ENCODE data around the gene FRY.

Gene FRY

DNA sequence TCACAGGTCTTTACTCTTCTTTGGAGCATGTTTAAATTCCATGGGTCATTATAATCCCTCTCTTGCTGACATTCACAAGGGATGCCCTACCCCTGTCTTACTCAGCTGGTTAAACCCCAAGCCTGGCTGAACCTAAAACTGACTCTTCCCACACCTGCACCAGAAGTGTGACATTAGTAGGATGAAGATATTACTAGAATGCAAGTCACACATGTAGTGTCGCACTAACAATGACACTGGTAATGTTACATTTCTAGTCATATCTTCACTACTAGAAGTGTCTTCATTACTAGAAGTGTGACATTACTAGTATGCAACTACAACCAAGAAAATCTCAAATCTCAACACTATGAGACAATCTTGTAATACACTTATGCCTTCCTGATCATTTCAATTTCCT lies 269.3 kb downstream of the FRY start:
- no peaks in the 10 kb centered on the region for H3K9me3 ChIP-seq (ENCODE audit: control insufficient read depth, low read length)
- H3K4me2 ChIP-seq (ENCODE audit: low read length), result no peak overlapping the region
- no peak overlapping the region for H2AFZ ChIP-seq
- TF ChIP-seq, protein P1, sequence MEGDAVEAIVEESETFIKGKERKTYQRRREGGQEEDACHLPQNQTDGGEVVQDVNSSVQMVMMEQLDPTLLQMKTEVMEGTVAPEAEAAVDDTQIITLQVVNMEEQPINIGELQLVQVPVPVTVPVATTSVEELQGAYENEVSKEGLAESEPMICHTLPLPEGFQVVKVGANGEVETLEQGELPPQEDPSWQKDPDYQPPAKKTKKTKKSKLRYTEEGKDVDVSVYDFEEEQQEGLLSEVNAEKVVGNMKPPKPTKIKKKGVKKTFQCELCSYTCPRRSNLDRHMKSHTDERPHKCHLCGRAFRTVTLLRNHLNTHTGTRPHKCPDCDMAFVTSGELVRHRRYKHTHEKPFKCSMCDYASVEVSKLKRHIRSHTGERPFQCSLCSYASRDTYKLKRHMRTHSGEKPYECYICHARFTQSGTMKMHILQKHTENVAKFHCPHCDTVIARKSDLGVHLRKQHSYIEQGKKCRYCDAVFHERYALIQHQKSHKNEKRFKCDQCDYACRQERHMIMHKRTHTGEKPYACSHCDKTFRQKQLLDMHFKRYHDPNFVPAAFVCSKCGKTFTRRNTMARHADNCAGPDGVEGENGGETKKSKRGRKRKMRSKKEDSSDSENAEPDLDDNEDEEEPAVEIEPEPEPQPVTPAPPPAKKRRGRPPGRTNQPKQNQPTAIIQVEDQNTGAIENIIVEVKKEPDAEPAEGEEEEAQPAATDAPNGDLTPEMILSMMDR (IDR thresholded peaks at IDR 0.05), result no peak
- H3K4me3 ChIP-seq (ENCODE audit: low read depth, low read length), result no peak overlapping the region
- no peaks in the 10 kb centered on the region for H3K27me3 ChIP-seq (ENCODE audit: control insufficient read depth, insufficient read depth, low read length)
- H3K9ac ChIP-seq, result no peak overlapping the region
- H3K36me3 ChIP-seq (ENCODE audit: control insufficient read depth, insufficient read depth, low read length), result no peaks in the 10 kb centered on the region
- H3K79me2 ChIP-seq, result no peaks in the 10 kb centered on the region
- no peaks in the 10 kb centered on the region for H3K4me1 ChIP-seq
- H3K27ac ChIP-seq, result no peak overlapping the region

- Histone ChIP-seq H2AFZ (no peak overlapping the region), H3K4me2 (ENCODE audit: low read length) (no peak overlapping the region), H3K4me1 (no peaks in the 10 kb centered on the region), H3K27me3 (ENCODE audit: control insufficient read depth, insufficient read depth, low read length) (no peaks in the 10 kb centered on the region), H3K9me3 (ENCODE audit: control insufficient read depth, low read length) (no peaks in the 10 kb centered on the region), H3K79me2 (no peaks in the 10 kb centered on the region), H3K4me3 (ENCODE audit: low read depth, low read length) (no peak overlapping the region), H3K9ac (no peak overlapping the region), H3K36me3 (ENCODE audit: control insufficient read depth, insufficient read depth, low read length) (no peaks in the 10 kb centered on the region), H3K27ac (no peak overlapping the region)
- TF ChIP-seq, protein P1 (IDR thresholded peaks at IDR 0.05), result no peak
These were observed 270.9 kb downstream of the FRY start for GRCh38 chr13:32302461-32302860.

- H2AFZ ChIP-seq, result no peak overlapping the region
- no peak overlapping the region for H3K4me3 ChIP-seq (ENCODE audit: low read depth, low read length)
- no peak overlapping the region for H3K9ac ChIP-seq
- no peak overlapping the region for H3K4me2 ChIP-seq (ENCODE audit: low read length)
- H3K4me1 ChIP-seq, result no peaks in the 10 kb centered on the region
- H3K9me3 ChIP-seq (ENCODE audit: control insufficient read depth, low read length), result no peaks in the 10 kb centered on the region
- no peaks in the 10 kb centered on the region for H3K79me2 ChIP-seq
- TF ChIP-seq, protein P1 (IDR thresholded peaks at IDR 0.05), result no peak
- H3K36me3 ChIP-seq (ENCODE audit: control insufficient read depth, insufficient read depth, low read length), result no peaks in the 10 kb centered on the region
- H3K27ac ChIP-seq, result no peak overlapping the region
- H3K27me3 ChIP-seq (ENCODE audit: control insufficient read depth, insufficient read depth, low read length), result no peaks in the 10 kb centered on the region
These were observed 274.1 kb downstream of the FRY start for GRCh38 chr13:32305646-32306045.

- Histone ChIP-seq H2AFZ (peak overlapping the region; percentile 64), H3K79me2 (no peaks in the 10 kb centered on the region), H3K4me2 (ENCODE audit: low read length) (peak overlapping the region; percentile 36), H3K9me3 (ENCODE audit: control insufficient read depth, low read length) (no peaks in the 10 kb centered on the region), H3K27ac (no peak overlapping the region), H3K27me3 (ENCODE audit: control insufficient read depth, insufficient read depth, low read length) (no peaks in the 10 kb centered on the region), H3K36me3 (ENCODE audit: control insufficient read depth, insufficient read depth, low read length) (no peaks in the 10 kb centered on the region), H3K4me3 (ENCODE audit: low read depth, low read length) (no peak overlapping the region), H3K9ac (no peak overlapping the region), H3K4me1 (no peaks in the 10 kb centered on the region)
- TF ChIP-seq, protein P1 (IDR thresholded peaks at IDR 0.05), result no peak
These were observed 277.9 kb downstream of the FRY start for GRCh38 chr13:32309312-32310133.

Measured in parathyroid adenoma (tissue), 2 donors.